Glutamatergic neuron (in vitro differentiated cells): ENCODE measurements around the gene WSCD1. TPM values are rescaled to one million over a fixed set of nuclear protein-coding genes. Genes with fewer than 3 reads are reported as not detected.

Source experiments
- DNase-seq: peaks from one replicate; pipeline ENCODE4 v3.0.0; 2022
- H3K27ac Mint-ChIP-seq: one replicate; pipeline ENCODE4 v1.8.0; 2020; ENCODE audit warnings: mild to moderate bottlenecking, mixed read lengths, inconsistent platforms; ENCODE audit not compliant: unreplicated experiment
- H3K27me3 Mint-ChIP-seq: one replicate; pipeline ENCODE4 v1.8.0; 2020; ENCODE audit warnings: mild to moderate bottlenecking, moderate library complexity, mixed read lengths, inconsistent platforms; ENCODE audit not compliant: unreplicated experiment
- H3K36me3 Mint-ChIP-seq: one replicate; pipeline ENCODE4 v1.8.0; 2020; ENCODE audit warnings: mild to moderate bottlenecking, mixed read lengths, inconsistent platforms; ENCODE audit not compliant: unreplicated experiment
- H3K4me1 Mint-ChIP-seq: one replicate; pipeline ENCODE4 v1.8.0; 2020; ENCODE audit warnings: mild to moderate bottlenecking, low read depth, mixed read lengths, inconsistent platforms; ENCODE audit not compliant: unreplicated experiment
- H3K4me3 Mint-ChIP-seq: one replicate; pipeline ENCODE4 v1.8.0; 2020; ENCODE audit warnings: mild to moderate bottlenecking, mixed read lengths, inconsistent platforms; ENCODE audit not compliant: unreplicated experiment
- H3K9me3 Mint-ChIP-seq: one replicate; pipeline ENCODE4 v1.8.0; 2020; ENCODE audit warnings: mild to moderate bottlenecking, moderate library complexity, mixed read lengths, inconsistent platforms; ENCODE audit not compliant: unreplicated experiment
- CTCF ChIP-seq: fragments of 200-600 bp; sonication (generic); IDR thresholded peaks from one replicate; pipeline ENCODE4 v1.5.0; 2021; ENCODE audit not compliant: partially characterized antibody, unreplicated experiment
- total RNA-seq: library from RNA; stranded (reverse); fragmentation: NEBNext Ultra II Directional; extraction: Animal tissue kit (Norgen Biotek cat#: 25700); gene quantifications from one replicate; pipeline ENCODE4 v1.2.1, GENCODE V29; 2021; ENCODE audit not compliant: unreplicated experiment

WSCD1 gene
- total RNA-seq, 1 donor from 2014 or later: 35.6 TPM

DNA sequence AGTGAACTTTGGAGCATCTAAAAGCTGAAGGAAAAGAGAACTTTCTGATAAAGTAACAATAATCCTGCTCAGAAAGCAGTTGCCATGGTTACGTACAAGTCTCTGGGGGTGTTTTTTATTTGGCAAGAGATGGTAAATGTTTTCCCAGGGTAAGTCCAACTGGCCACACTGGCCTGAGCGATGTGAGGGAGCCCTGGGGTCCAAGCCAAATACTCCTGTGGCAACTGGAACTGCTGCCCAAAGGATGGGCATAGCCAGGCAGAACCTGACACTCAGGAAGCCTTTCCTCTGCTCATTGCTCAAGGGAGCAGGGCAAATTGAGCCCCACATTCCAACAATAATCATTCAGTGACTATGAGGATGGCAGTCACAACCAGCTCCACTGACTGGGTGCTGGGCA lies 26.8 kb upstream of the WSCD1 start:
- no peak overlapping the region for H3K4me3 Mint-ChIP-seq
- no peak overlapping the region for H3K27ac Mint-ChIP-seq
- H3K27me3 Mint-ChIP-seq: no peaks in the 10 kb centered on the region
- peaks cover 6% of the 10 kb centered on the region for H3K9me3 Mint-ChIP-seq
- TF ChIP-seq CTCF: no peak
- H3K4me1 Mint-ChIP-seq: peaks cover 4% of the 10 kb centered on the region
- no peaks in the 10 kb centered on the region for H3K36me3 Mint-ChIP-seq
- no peak for DNase-seq

- H3K27me3 Mint-ChIP-seq: no peaks in the 10 kb centered on the region
- H3K9me3 Mint-ChIP-seq: peaks cover 6% of the 10 kb centered on the region
Observed at GRCh38 chr17:6044261-6044660, 25.9 kb upstream of the WSCD1 start.

DNA sequence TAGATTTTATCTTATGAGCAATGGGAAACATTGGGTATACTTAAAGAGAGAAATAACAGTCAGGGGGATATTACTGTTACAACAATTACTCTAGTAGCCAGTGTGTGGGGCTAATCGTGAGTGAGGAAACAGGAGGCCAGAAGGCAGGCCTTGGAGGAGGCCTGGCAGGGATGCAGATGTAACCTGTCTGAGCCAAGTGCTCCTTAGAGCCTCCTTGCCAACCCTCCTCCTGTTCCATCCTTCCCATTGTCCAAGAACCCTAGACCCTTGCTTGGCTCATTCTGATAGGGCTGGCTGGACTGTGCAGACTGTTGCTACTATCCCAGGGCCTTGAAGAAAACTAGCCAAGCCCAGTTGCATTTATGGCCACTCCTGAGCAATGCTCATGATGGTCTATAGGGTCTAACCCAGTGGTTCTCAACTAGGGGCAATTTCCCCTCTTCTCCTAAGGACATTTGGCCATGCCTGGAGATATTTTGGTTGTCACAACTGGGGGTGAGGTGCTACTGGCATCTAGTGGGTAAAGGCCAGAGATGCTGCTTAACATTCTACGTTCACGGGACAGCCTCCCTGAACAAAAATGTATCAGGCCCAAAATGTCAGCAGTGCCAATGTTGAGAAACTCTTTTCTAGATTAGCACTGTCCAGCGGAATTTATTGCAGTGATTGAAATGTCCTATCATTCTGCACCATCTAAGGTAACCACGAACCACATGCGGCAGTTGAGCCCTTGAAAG lies 24.4 kb upstream of the WSCD1 start:
- no peak for TF ChIP-seq CTCF
- H3K27ac Mint-ChIP-seq: no peak overlapping the region
- no peak overlapping the region for H3K4me3 Mint-ChIP-seq

More at GRCh38 chr17:6044261-6044660, 25.9 kb upstream of the WSCD1 start:
- Mint-ChIP-seq H3K4me1 (peaks cover 4% of the 10 kb centered on the region), H3K36me3 (no peaks in the 10 kb centered on the region), H3K27ac (no peak overlapping the region), H3K4me3 (no peak overlapping the region)
- TF ChIP-seq CTCF: no peak
- DNase-seq: no peak

GRCh38 chr17:6046431-6046830 lies 23.7 kb upstream of the WSCD1 start:
- H3K4me3 Mint-ChIP-seq: no peak overlapping the region
- H3K4me1 Mint-ChIP-seq: peaks cover 4% of the 10 kb centered on the region
- no peak overlapping the region for H3K27ac Mint-ChIP-seq
- H3K9me3 Mint-ChIP-seq: peaks cover 6% of the 10 kb centered on the region
- no peaks in the 10 kb centered on the region for H3K36me3 Mint-ChIP-seq
- H3K27me3 Mint-ChIP-seq: no peaks in the 10 kb centered on the region
- DNase-seq: no peak
- TF ChIP-seq CTCF: no peak

More for the DNA sequence above, 24.4 kb upstream of the WSCD1 start:
- no peak for DNase-seq
- Mint-ChIP-seq H3K4me1 (peaks cover 4% of the 10 kb centered on the region), H3K9me3 (peaks cover 6% of the 10 kb centered on the region), H3K27me3 (no peaks in the 10 kb centered on the region), H3K36me3 (no peaks in the 10 kb centered on the region)

- Mint-ChIP-seq H3K27ac (no peak overlapping the region), H3K9me3 (peaks cover 6% of the 10 kb centered on the region), H3K4me1 (peaks cover 4% of the 10 kb centered on the region)
Observed at GRCh38 chr17:6046931-6047330, 23.2 kb upstream of the WSCD1 start.

More at GRCh38 chr17:6046931-6047330, 23.2 kb upstream of the WSCD1 start:
- Mint-ChIP-seq H3K4me3 (no peak overlapping the region), H3K27me3 (peaks cover 2% of the 10 kb centered on the region), H3K36me3 (no peaks in the 10 kb centered on the region)
- TF ChIP-seq CTCF: no peak
- DNase-seq: no peak
